ENCODE data around the gene DENND1C. TPM values are rescaled to one million over a fixed set of nuclear protein-coding genes. Genes with fewer than 3 reads are reported as not detected.
A peak's percentile ranks its signal among the peaks of the same experiment; 100 is the strongest.

DENND1C gene
- total and polyA plus RNA-seq, 9 of the 15 experiments (the other 6 are each of a cell fraction or from before 2014, with no cell fraction given) = 0.03 to 1.2 (median 0.32) TPM; not detected in 1

DNA sequence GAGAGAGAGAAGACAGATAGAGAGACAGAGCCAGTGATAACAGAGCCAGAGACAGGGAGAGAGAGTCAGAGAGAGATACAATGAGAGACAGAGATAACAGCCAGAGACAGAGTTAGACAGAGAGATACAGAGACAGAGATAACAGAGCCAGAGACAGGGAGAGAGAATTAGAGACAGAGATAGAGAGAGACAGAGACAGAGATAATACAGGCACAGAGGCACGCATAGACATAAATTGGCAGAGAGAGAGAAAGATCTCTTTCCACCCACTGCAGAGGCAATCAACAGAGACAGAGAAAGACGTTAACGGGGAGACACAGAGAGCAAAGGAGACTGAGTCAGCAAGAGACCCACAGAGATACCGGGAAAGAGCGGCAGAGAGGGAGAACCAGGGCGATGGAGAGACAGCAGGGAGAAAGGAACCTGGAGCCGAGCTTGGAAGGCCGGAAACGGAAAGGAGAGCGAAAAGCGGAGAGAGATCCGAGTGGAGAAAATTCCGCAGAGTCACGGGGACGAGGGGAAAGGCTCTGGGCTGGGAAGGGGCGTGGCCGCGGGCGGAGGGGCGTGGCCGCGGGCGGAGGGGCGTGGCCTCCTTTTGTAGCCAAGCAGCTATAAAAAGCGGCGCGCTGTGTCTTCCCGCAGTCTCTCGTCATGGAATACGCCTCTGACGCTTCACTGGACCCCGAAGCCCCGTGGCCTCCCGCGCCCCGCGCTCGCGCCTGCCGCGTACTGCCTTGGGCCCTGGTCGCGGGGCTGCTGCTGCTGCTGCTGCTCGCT is 49.0 kb upstream of the DENND1C start, which contains the start of gene TNFSF9 (continued):
- TF ChIP-seq, protein P1, sequence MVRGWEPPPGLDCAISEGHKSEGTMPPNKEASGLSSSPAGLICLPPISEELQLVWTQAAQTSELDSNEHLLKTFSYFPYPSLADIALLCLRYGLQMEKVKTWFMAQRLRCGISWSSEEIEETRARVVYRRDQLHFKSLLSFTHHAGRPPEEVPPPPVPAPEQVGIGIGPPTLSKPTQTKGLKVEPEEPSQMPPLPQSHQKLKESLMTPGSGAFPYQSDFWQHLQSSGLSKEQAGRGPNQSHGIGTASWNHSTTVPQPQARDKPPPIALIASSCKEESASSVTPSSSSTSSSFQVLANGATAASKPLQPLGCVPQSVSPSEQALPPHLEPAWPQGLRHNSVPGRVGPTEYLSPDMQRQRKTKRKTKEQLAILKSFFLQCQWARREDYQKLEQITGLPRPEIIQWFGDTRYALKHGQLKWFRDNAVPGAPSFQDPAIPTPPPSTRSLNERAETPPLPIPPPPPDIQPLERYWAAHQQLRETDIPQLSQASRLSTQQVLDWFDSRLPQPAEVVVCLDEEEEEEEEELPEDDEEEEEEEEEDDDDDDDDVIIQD (CRISPR knock-in tag; IDR thresholded peaks at IDR 0.05) = no peak
- no peak for TF ChIP-seq ZC3H11A (IDR thresholded peaks at IDR 0.05; ENCODE audit: low read depth, low read length)
- TF ChIP-seq SRSF9 (IDR thresholded peaks at IDR 0.05; ENCODE audit: borderline replicate concordance, low read depth, low read length) = no peak
- TF ChIP-seq, protein P2, sequence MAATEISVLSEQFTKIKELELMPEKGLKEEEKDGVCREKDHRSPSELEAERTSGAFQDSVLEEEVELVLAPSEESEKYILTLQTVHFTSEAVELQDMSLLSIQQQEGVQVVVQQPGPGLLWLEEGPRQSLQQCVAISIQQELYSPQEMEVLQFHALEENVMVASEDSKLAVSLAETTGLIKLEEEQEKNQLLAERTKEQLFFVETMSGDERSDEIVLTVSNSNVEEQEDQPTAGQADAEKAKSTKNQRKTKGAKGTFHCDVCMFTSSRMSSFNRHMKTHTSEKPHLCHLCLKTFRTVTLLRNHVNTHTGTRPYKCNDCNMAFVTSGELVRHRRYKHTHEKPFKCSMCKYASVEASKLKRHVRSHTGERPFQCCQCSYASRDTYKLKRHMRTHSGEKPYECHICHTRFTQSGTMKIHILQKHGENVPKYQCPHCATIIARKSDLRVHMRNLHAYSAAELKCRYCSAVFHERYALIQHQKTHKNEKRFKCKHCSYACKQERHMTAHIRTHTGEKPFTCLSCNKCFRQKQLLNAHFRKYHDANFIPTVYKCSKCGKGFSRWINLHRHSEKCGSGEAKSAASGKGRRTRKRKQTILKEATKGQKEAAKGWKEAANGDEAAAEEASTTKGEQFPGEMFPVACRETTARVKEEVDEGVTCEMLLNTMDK (IDR thresholded peaks at IDR 0.05; ENCODE audit: borderline replicate concordance, insufficient read depth, low read depth, low read length, poor library complexity, severe bottlenecking) = no peak
- no peak for TF ChIP-seq KLF6 (CRISPR knock-in tag; IDR thresholded peaks at IDR 0.05; ENCODE audit: borderline replicate concordance)
- TF ChIP-seq FIP1L1 (IDR thresholded peaks at IDR 0.05; ENCODE audit: low read depth, low read length, poor library complexity, severe bottlenecking) = peak; percentile 99
- peak; percentile 86 for TF ChIP-seq ZFX (CRISPR knock-in tag; IDR thresholded peaks at IDR 0.05)
- TF ChIP-seq POLR2B (IDR thresholded peaks at IDR 0.05; ENCODE audit: low read depth, partially characterized antibody) = peak; percentile 95
- TF ChIP-seq ESRRB (CRISPR knock-in tag; IDR thresholded peaks at IDR 0.05; ENCODE audit: borderline replicate concordance) = no peak
- no peak for TF ChIP-seq HMG20A (CRISPR knock-in tag; conservative IDR thresholded peaks at IDR 0.05)
- no peak for TF ChIP-seq ZNF282 (CRISPR knock-in tag; IDR thresholded peaks at IDR 0.05)
- peak; percentile 74 for TF ChIP-seq TAF9B (IDR thresholded peaks at IDR 0.05; ENCODE audit: partially characterized antibody)
- peak; percentile 70; the same call in 1 of the 2 replicates for TF ChIP-seq NCOR1 (IDR thresholded peaks at IDR 0.05)
- TF ChIP-seq NFIC (IDR thresholded peaks at IDR 0.05) = peak; percentile 44
- TF ChIP-seq PHF8 (IDR thresholded peaks at IDR 0.05; ENCODE audit: borderline replicate concordance, low read length) = peak; percentile 90; the same call in 1 of the 2 replicates
- TF ChIP-seq, protein P3, sequence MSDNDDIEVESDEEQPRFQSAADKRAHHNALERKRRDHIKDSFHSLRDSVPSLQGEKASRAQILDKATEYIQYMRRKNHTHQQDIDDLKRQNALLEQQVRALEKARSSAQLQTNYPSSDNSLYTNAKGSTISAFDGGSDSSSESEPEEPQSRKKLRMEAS (CRISPR knock-in tag; IDR thresholded peaks at IDR 0.05) = peak; percentile 80
- TF ChIP-seq ZNF449 (CRISPR knock-in tag; IDR thresholded peaks at IDR 0.05) = no peak
- TF ChIP-seq, protein P4, sequence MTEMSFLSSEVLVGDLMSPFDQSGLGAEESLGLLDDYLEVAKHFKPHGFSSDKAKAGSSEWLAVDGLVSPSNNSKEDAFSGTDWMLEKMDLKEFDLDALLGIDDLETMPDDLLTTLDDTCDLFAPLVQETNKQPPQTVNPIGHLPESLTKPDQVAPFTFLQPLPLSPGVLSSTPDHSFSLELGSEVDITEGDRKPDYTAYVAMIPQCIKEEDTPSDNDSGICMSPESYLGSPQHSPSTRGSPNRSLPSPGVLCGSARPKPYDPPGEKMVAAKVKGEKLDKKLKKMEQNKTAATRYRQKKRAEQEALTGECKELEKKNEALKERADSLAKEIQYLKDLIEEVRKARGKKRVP (CRISPR knock-in tag; IDR thresholded peaks at IDR 0.05) = peak; percentile 28; the same call in 1 of the 2 replicates
- TF ChIP-seq SRF (CRISPR knock-in tag; IDR thresholded peaks at IDR 0.05) = 0 out of 4 replicates have a peak, but pooled peaks of 1 of the 2 experiments have one; percentile 17
- peak; percentile 88 for TF ChIP-seq RBM22 (IDR thresholded peaks at IDR 0.05; ENCODE audit: low read depth, low read length, poor library complexity, severe bottlenecking)
- TF ChIP-seq ZNF197 (CRISPR knock-in tag; IDR thresholded peaks at IDR 0.05; ENCODE audit: low read depth) = no peak

Data from K562 (cell line).